MM.1S (cell line): ENCODE results near the gene LSM5.
A peak's percentile ranks its signal among the peaks of the same experiment; 100 is the strongest.

Source experiments
- DNase-seq: peaks from one replicate; pipeline ENCODE4 v3.0.0-alpha.2; 2015
- H2AFZ ChIP-seq: fragments of 300-600 bp; sonication (generic); 2 replicates; pipeline ENCODE4 v1.6.0; 2016; ENCODE audit warnings: antibody characterized with exemption, low read length
- H3F3A ChIP-seq: fragments of 300-600 bp; sonication (generic); 2 replicates; pipeline ENCODE4 v1.6.1; 2016; ENCODE audit warnings: mild to moderate bottlenecking, antibody characterized with exemption, low read length, moderate library complexity, mixed read lengths; ENCODE audit not compliant: insufficient read depth
- H3K27ac ChIP-seq: fragments of 300-600 bp; sonication (generic); 2 replicates; pipeline ENCODE4 v1.5.1; 2016; ENCODE audit warnings: mild to moderate bottlenecking, low read length
- H3K27me3 ChIP-seq: fragments of 300-600 bp; sonication (generic); replicated peaks from 2 replicates; pipeline ENCODE4 v1.6.0; 2016; ENCODE audit warnings: low read length; ENCODE audit not compliant: insufficient read depth
- H3K36me3 ChIP-seq: fragments of 300-600 bp; sonication (generic); replicated peaks from 2 replicates; pipeline ENCODE4 v1.6.1; 2016; ENCODE audit warnings: mild to moderate bottlenecking, low read length, mixed read lengths; ENCODE audit not compliant: insufficient read depth
- H3K4me1 ChIP-seq: fragments of 300-600 bp; sonication (generic); 2 replicates; pipeline ENCODE4 v1.6.1; 2016; ENCODE audit warnings: low read length, mixed read lengths
- H3K4me2 ChIP-seq: fragments of 300-600 bp; sonication (generic); 2 replicates; pipeline ENCODE4 v1.6.0; 2016; ENCODE audit warnings: low read depth, low read length
- H3K4me3 ChIP-seq: fragments of 300-600 bp; sonication (generic); 2 replicates; pipeline ENCODE4 v1.5.1; 2016; ENCODE audit warnings: low read length, mixed read lengths
- H3K79me2 ChIP-seq: fragments of 300-600 bp; sonication (generic); 2 replicates; pipeline ENCODE4 v1.6.1; 2016; ENCODE audit warnings: mixed run types, low read length, mixed read lengths
- H3K9ac ChIP-seq: fragments of 300-600 bp; sonication (generic); 2 replicates; pipeline ENCODE4 v1.6.1; 2016; ENCODE audit warnings: low read length, mixed read lengths
- H3K9me2 ChIP-seq: fragments of 300-600 bp; sonication (generic); replicated peaks from 2 replicates; pipeline ENCODE4 v1.6.1; 2016; ENCODE audit warnings: mild to moderate bottlenecking, low read length, mixed read lengths; ENCODE audit not compliant: insufficient read depth
- H3K9me3 ChIP-seq: fragments of 300-600 bp; sonication (generic); replicated peaks from 2 replicates; pipeline ENCODE4 v1.6.1; 2016; ENCODE audit warnings: mild to moderate bottlenecking, low read length, mixed read lengths; ENCODE audit not compliant: insufficient read depth
- H4K20me1 ChIP-seq: fragments of 300-600 bp; sonication (generic); 2 replicates; pipeline ENCODE4 v1.6.1; 2016; ENCODE audit warnings: mild to moderate bottlenecking, low read length, moderate library complexity, mixed read lengths; ENCODE audit not compliant: insufficient read depth
- EZH2 ChIP-seq: fragments of 300-600 bp; sonication (generic); optimal IDR thresholded peaks from 2 replicates; pipeline ENCODE3; 2017; ENCODE audit warnings: low read depth, mild to moderate bottlenecking, antibody characterized with exemption, low read length, mixed read lengths
- EZH2phosphoT487 ChIP-seq: fragments of 300-600 bp; sonication (generic); IDR thresholded peaks from 2 replicates; pipeline ENCODE4 v1.6.1; 2018; ENCODE audit warnings: antibody characterized with exemption, low read length
- TF ChIP-seq, protein P1 (sequence below): fragments of 300-600 bp; sonication (generic); IDR thresholded peaks from 2 replicates; pipeline ENCODE4 v1.5.1; 2016; ENCODE audit warnings: antibody characterized with exemption, low read length, mixed read lengths

Gene LSM5

GRCh38 chr7:32489788-32490126 lies 423 bp downstream of the LSM5 start:
- no peaks in the 10 kb centered on the region for H3K9me3 ChIP-seq
- H4K20me1 ChIP-seq, result no peaks in the 10 kb centered on the region
- H3K27ac ChIP-seq, result peak overlapping the region; percentile 67; the same call in 1 of the 2 replicates
- peaks cover 23% of the 10 kb centered on the region for H3K79me2 ChIP-seq
- TF ChIP-seq, protein P1, sequence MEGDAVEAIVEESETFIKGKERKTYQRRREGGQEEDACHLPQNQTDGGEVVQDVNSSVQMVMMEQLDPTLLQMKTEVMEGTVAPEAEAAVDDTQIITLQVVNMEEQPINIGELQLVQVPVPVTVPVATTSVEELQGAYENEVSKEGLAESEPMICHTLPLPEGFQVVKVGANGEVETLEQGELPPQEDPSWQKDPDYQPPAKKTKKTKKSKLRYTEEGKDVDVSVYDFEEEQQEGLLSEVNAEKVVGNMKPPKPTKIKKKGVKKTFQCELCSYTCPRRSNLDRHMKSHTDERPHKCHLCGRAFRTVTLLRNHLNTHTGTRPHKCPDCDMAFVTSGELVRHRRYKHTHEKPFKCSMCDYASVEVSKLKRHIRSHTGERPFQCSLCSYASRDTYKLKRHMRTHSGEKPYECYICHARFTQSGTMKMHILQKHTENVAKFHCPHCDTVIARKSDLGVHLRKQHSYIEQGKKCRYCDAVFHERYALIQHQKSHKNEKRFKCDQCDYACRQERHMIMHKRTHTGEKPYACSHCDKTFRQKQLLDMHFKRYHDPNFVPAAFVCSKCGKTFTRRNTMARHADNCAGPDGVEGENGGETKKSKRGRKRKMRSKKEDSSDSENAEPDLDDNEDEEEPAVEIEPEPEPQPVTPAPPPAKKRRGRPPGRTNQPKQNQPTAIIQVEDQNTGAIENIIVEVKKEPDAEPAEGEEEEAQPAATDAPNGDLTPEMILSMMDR, result no peak
- no peak for TF ChIP-seq EZH2
- TF ChIP-seq EZH2phosphoT487, result no peak
- H3K36me3 ChIP-seq, result peaks cover 4% of the 10 kb centered on the region; the same call in 1 of the 2 replicates
- peak overlapping the region; percentile 82 for H3K9ac ChIP-seq
- H3F3A ChIP-seq, result peaks cover 9% of the 10 kb centered on the region
- no peaks in the 10 kb centered on the region for H3K27me3 ChIP-seq
- no peaks in the 10 kb centered on the region for H3K9me2 ChIP-seq
- DNase-seq, result no peak
- H3K4me3 ChIP-seq, result peak overlapping the region; percentile 88
- peaks cover 10% of the 10 kb centered on the region; the same call in 1 of the 2 replicates for H3K4me1 ChIP-seq
- peak overlapping the region; percentile 88 for H2AFZ ChIP-seq
- H3K4me2 ChIP-seq, result peak overlapping the region; percentile 87

GRCh38 chr7:32481921-32482320 lies 8.3 kb downstream of the LSM5 start:
- Histone ChIP-seq H3K9ac (no peak overlapping the region), H3K79me2 (no peaks in the 10 kb centered on the region), H4K20me1 (no peaks in the 10 kb centered on the region), H3F3A (no peaks in the 10 kb centered on the region), H2AFZ (no peak overlapping the region), H3K27ac (no peak overlapping the region), H3K9me2 (no peaks in the 10 kb centered on the region), H3K27me3 (no peaks in the 10 kb centered on the region), H3K4me2 (no peak overlapping the region), H3K4me3 (no peak overlapping the region), H3K4me1 (no peaks in the 10 kb centered on the region), H3K9me3 (no peaks in the 10 kb centered on the region), H3K36me3 (peaks cover 4% of the 10 kb centered on the region; the same call in 1 of the 2 replicates)
- no peak for TF ChIP-seq EZH2phosphoT487
- DNase-seq, result no peak

- Histone ChIP-seq H3K4me3 (no peak overlapping the region), H2AFZ (no peak overlapping the region), H3K27me3 (no peaks in the 10 kb centered on the region), H3K9me3 (no peaks in the 10 kb centered on the region), H3K9ac (no peak overlapping the region), H3K36me3 (0 out of 2 replicates have a peak, but pooled peaks cover under 1% of the 10 kb centered on the region), H3K27ac (no peak overlapping the region), H4K20me1 (no peaks in the 10 kb centered on the region), H3K4me1 (no peaks in the 10 kb centered on the region), H3K4me2 (no peak overlapping the region), H3K79me2 (no peaks in the 10 kb centered on the region), H3K9me2 (no peaks in the 10 kb centered on the region), H3F3A (no peaks in the 10 kb centered on the region)
- no peak for DNase-seq
- no peak for TF ChIP-seq EZH2phosphoT487
- no peak for TF ChIP-seq EZH2
- TF ChIP-seq, protein P1, result no peak
Measured at GRCh38 chr7:32481176-32481575, 9.0 kb downstream of the LSM5 start.

GRCh38 chr7:32479574-32480200 lies 10.5 kb downstream of the LSM5 start:
- TF ChIP-seq EZH2phosphoT487, result no peak
- no peak for TF ChIP-seq EZH2
- TF ChIP-seq, protein P1, result peak; percentile 76
- H3K9ac ChIP-seq, result no peak overlapping the region
- H3K4me1 ChIP-seq, result no peaks in the 10 kb centered on the region
- no peak overlapping the region for H3K4me2 ChIP-seq
- H3K9me3 ChIP-seq, result no peaks in the 10 kb centered on the region
- no peaks in the 10 kb centered on the region for H3F3A ChIP-seq
- H3K9me2 ChIP-seq, result no peaks in the 10 kb centered on the region
- H3K36me3 ChIP-seq, result no peaks in the 10 kb centered on the region
- no peak overlapping the region for H2AFZ ChIP-seq
- no peak overlapping the region for H3K4me3 ChIP-seq
- H3K79me2 ChIP-seq, result no peaks in the 10 kb centered on the region
- DNase-seq, result peak; percentile 41
- no peak overlapping the region for H3K27ac ChIP-seq
- no peaks in the 10 kb centered on the region for H3K27me3 ChIP-seq
- H4K20me1 ChIP-seq, result no peaks in the 10 kb centered on the region
